HL-60 (cell line): ENCODE results near the gene ABHD17B.

Experiments
- DNase-seq, 2 experiments: peaks; one replicate each; pipeline ENCODE4 v3.0.0-alpha.2; 2010 to 2020; ENCODE audit warnings: low read depth in 1 of 2, low spot score in 1 of 2
- H3K27ac ChIP-seq: fragments of 250-450 bp; sonication (Bioruptor Pico); replicated peaks from 2 replicates; pipeline ENCODE4 v1.5.1; 2020; ENCODE audit warnings: mild to moderate bottlenecking, moderate library complexity
- H3K27me3 ChIP-seq: fragments of 250-450 bp; sonication (Bioruptor Pico); 2 replicates; pipeline ENCODE4 v1.5.1; 2021; ENCODE audit warnings: mild to moderate bottlenecking, moderate library complexity; ENCODE audit not compliant: insufficient read depth, poor library complexity, severe bottlenecking
- H3K4me3 ChIP-seq: replicated peaks from 2 replicates; pipeline ENCODE4 v1.5.1; 2011; ENCODE audit warnings: mild to moderate bottlenecking, control low read depth, low read length; ENCODE audit not compliant: insufficient read depth
- CTCF ChIP-seq: IDR thresholded peaks from one replicate; pipeline ENCODE4 v1.5.1; 2011; ENCODE audit warnings: low read length, control low read depth, inconsistent platforms; ENCODE audit not compliant: insufficient read depth
- GABPA ChIP-seq: IDR thresholded peaks from 2 replicates; pipeline ENCODE4 v1.6.1; 2012; ENCODE audit warnings: low read depth
- POLR2AphosphoS5 ChIP-seq: IDR thresholded peaks from 2 replicates; pipeline ENCODE4 v1.6.1; 2012; ENCODE audit warnings: low read depth
- REST ChIP-seq: IDR thresholded peaks from 2 replicates; pipeline ENCODE4 v1.6.1; 2012; ENCODE audit warnings: low read depth; ENCODE audit not compliant: insufficient replicate concordance
- SPI1 ChIP-seq: IDR thresholded peaks from 2 replicates; pipeline ENCODE4 v1.6.1; 2012; ENCODE audit warnings: low read depth, mild to moderate bottlenecking, borderline replicate concordance

Gene ABHD17B

GRCh38 chr9:71941998-71942567, 31.1 kb upstream of the ABHD17B start:
- no peak overlapping the region for H3K4me3 ChIP-seq
- TF ChIP-seq POLR2AphosphoS5 (no peak), REST (no peak)
- no peak for DNase-seq
- no peaks in the 10 kb centered on the region for H3K27me3 ChIP-seq
- H3K27ac ChIP-seq: no peak overlapping the region

- no peak for DNase-seq
- Histone ChIP-seq H3K27me3 (no peaks in the 10 kb centered on the region), H3K27ac (no peak overlapping the region), H3K4me3 (no peak overlapping the region)
- TF ChIP-seq POLR2AphosphoS5: no peak
- no peak for TF ChIP-seq REST
- TF ChIP-seq SPI1: no peak
- no peak for TF ChIP-seq CTCF
- no peak for TF ChIP-seq GABPA
Measured at GRCh38 chr9:71941060-71941568, 30.1 kb upstream of the ABHD17B start.

- H3K27ac ChIP-seq: no peak overlapping the region
- no peak overlapping the region for H3K4me3 ChIP-seq
- no peak for DNase-seq
- H3K27me3 ChIP-seq: no peaks in the 10 kb centered on the region
- TF ChIP-seq SPI1 (0 out of 2 replicates have a peak, but pooled peaks have one; percentile 31), POLR2AphosphoS5 (no peak)
Measured at GRCh38 chr9:71937898-71938297, 26.9 kb upstream of the ABHD17B start.

- H3K4me3 ChIP-seq: no peak overlapping the region
- no peak for TF ChIP-seq REST
- TF ChIP-seq GABPA: no peak
- TF ChIP-seq POLR2AphosphoS5: no peak
- TF ChIP-seq SPI1: no peak
- no peak for TF ChIP-seq CTCF
- H3K27me3 ChIP-seq: no peaks in the 10 kb centered on the region
- H3K27ac ChIP-seq: no peak overlapping the region
- DNase-seq: no peak
Measured at GRCh38 chr9:71937070-71937625, 26.2 kb upstream of the ABHD17B start.
